ENCODE data around the gene SYP. TPM values are rescaled to one million over a fixed set of nuclear protein-coding genes. Genes with fewer than 3 reads are reported as not detected.
"Not testable (repeated sequence)": the region's sequence is repeated elsewhere in the genome, so short reads cannot be mapped to it uniquely, and the experiment has no call there.

Gene SYP
- total RNA-seq, 1 experiment from 2014 or later, result 0.44 TPM

DNA sequence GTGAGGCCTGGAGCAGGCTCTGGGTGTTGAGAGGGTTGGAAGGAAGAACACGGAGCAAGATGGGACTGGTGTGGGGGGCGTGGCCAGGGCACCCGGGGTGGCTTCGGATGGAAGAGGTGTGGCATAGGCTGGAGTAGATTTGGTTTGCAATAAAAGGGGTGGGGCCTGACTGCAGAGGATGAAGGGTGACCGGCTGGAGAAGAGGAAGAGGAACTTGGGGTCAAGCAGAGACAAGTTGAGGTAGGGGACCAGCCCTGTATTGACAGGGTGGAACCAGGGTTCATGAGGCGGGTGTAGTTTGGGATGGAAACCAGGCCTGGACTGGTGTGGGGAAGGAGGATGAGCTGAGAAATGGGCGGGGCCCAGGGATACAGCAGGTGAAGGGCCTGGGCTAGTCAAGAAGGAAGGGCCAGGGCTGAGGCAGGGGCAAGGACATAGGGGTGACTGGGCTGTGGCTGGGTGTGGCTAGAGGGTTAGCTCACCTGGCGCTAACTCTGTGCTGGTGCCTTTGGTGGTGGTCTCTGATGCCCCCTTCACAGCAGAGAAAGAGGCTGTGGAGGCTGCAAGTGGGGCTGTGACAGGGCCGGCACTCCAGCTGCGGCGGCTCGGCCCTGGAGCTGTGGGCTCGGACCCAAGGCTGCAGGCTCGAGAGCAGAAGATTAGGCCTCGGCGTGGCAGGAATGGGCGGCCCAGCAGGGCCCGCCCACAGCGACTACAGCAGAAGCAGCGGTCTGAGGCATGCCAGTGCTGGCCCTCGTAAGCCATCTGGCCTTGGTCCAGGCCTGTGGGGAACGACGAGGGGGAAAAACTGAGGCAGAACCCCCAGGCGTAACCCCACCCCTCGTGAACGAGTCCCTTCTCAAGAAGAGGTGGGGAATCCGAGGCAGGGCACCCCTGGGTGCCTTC is 23.3 kb downstream of the SYP start:
- H3K27ac ChIP-seq, result no peak overlapping the region
- H3K4me2 ChIP-seq, result no peak overlapping the region
- H3K27me3 ChIP-seq (ENCODE audit: insufficient read depth, low read depth), result no peaks in the 10 kb centered on the region
- H3K4me3 ChIP-seq, result no peak overlapping the region
- no peaks in the 10 kb centered on the region for H3F3A ChIP-seq (ENCODE audit: insufficient read depth, low read depth)
- H3K36me3 ChIP-seq (ENCODE audit: low read depth), result no peaks in the 10 kb centered on the region
- DNase-seq, result no peak
- no peaks in the 10 kb centered on the region for H4K20me1 ChIP-seq (ENCODE audit: insufficient read depth)
- H2AFZ ChIP-seq, result no peak overlapping the region
- ChIA-PET CTCF (no interaction called here), POLR2A (ENCODE audit: unreplicated experiment) (no interaction called here)
- intact Hi-C loops (cut with micrococcal nuclease; ENCODE audit: unreplicated experiment), result no loop called here
- H3K9me3 ChIP-seq (ENCODE audit: insufficient read depth, low read depth), result no peaks in the 10 kb centered on the region
- TF ChIP-seq CTCF (conservative IDR thresholded peaks at IDR 0.05), result no peak
- TF ChIP-seq EZH2 (IDR thresholded peaks at IDR 0.05; ENCODE audit: low read depth), result no peak
- H3K79me2 ChIP-seq (ENCODE audit: low read depth), result no peaks in the 10 kb centered on the region
- no peaks in the 10 kb centered on the region for H3K4me1 ChIP-seq (replicated peaks; ENCODE audit: insufficient read depth)
- H3K9me2 ChIP-seq (ENCODE audit: insufficient read depth), result no peaks in the 10 kb centered on the region
- BruUV-seq (replicated peaks), result no TSS peak

DNA sequence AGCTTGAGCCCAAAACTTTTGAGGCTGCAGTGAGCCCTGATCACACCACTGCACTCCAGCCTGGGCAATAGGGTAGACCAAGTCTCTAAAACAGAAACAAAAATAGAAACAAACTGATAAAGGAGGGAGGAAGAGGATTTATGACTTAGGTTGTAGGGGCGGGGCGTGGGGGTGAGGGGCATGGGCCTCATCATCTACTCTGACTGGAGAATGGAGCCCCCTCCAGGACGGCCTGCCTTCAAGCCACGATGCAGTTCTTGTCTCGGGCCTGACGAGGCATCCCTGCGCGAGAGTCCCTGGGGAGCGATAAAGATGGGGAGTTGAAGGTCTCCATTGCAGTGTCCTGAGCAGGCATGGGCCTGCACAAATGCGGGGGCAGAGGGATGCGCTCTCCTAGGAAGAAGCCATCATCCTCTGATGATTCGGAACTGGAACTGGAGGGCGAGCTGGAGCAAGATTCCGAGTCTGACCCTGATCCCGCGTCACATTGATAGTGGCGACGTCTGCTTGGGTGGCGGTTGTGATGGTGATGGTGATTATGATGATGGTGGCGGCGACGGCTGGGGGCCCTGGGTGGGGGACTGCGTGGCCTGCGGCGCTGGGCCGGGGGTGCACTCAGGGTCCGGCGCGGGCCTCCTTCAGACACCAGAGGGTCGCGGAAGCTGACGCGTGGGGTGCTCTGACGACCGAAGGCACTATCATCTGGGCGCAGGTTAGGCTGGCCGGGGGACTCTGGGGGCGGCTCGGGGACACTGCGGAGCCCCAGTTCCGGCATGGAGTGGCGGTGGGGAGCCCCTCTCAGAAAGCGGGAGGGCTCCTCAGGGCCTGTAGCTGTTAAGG is 24.3 kb downstream of the SYP start:
- Histone ChIP-seq H3K4me1 (replicated peaks; ENCODE audit: insufficient read depth) (no peaks in the 10 kb centered on the region), H3K79me2 (ENCODE audit: low read depth) (no peaks in the 10 kb centered on the region), H3K27ac (no peak overlapping the region), H3K4me2 (no peak overlapping the region), H3F3A (ENCODE audit: insufficient read depth, low read depth) (no peaks in the 10 kb centered on the region), H3K27me3 (ENCODE audit: insufficient read depth, low read depth) (no peaks in the 10 kb centered on the region), H2AFZ (no peak overlapping the region), H3K9me3 (ENCODE audit: insufficient read depth, low read depth) (no peaks in the 10 kb centered on the region), H3K9me2 (ENCODE audit: insufficient read depth) (no peaks in the 10 kb centered on the region), H4K20me1 (ENCODE audit: insufficient read depth) (no peaks in the 10 kb centered on the region), H3K36me3 (ENCODE audit: low read depth) (no peaks in the 10 kb centered on the region), H3K4me3 (no peak overlapping the region)
- POLR2A ChIA-PET (ENCODE audit: unreplicated experiment), result no interaction called here
- intact Hi-C loops (cut with micrococcal nuclease; ENCODE audit: unreplicated experiment), result no loop called here
- no TSS peak for BruUV-seq (replicated peaks)
- TF ChIP-seq EZH2 (IDR thresholded peaks at IDR 0.05; ENCODE audit: low read depth) (no peak), CTCF (conservative IDR thresholded peaks at IDR 0.05) (no peak)
- no peak for DNase-seq
- CTCF ChIA-PET, result no interaction called here

DNA sequence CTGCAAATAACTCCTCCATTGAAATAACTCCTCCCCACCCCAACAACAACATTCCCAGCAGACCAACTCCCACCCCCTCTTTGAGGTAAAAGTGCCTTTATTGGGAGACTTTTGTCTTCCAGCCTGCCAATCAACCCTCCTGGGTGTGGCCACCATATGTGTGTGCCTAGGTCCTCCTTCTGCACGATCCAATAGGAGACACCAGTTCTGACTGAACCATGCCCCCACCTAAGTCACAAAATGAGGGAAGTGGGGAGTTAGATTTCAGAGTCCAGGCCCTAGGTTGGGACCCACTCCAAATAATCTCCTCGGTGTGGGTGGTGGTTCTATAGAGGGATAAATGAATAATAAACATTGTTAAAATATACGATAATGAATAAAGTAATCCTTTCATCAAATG is 25.3 kb downstream of the SYP start:
- DNase-seq, result no peak
- TF ChIP-seq CTCF (conservative IDR thresholded peaks at IDR 0.05) (no peak), EZH2 (IDR thresholded peaks at IDR 0.05; ENCODE audit: low read depth) (no peak)
- H3K9me2 ChIP-seq (ENCODE audit: insufficient read depth), result no peaks in the 10 kb centered on the region
- H3K4me3 ChIP-seq, result no peak overlapping the region
- no peaks in the 10 kb centered on the region for H3K4me1 ChIP-seq (replicated peaks; ENCODE audit: insufficient read depth)
- no peaks in the 10 kb centered on the region for H4K20me1 ChIP-seq (ENCODE audit: insufficient read depth)
- H3K36me3 ChIP-seq (ENCODE audit: low read depth), result no peaks in the 10 kb centered on the region
- H3K27ac ChIP-seq, result no peak overlapping the region
- H3K4me2 ChIP-seq, result no peak overlapping the region
- H3F3A ChIP-seq (ENCODE audit: insufficient read depth, low read depth), result no peaks in the 10 kb centered on the region
- no peaks in the 10 kb centered on the region for H3K27me3 ChIP-seq (ENCODE audit: insufficient read depth, low read depth)
- ChIA-PET CTCF (no interaction called here), POLR2A (ENCODE audit: unreplicated experiment) (no interaction called here)
- no peaks in the 10 kb centered on the region for H3K79me2 ChIP-seq (ENCODE audit: low read depth)
- BruUV-seq (replicated peaks), result no TSS peak
- H2AFZ ChIP-seq, result no peak overlapping the region
- H3K9me3 ChIP-seq (ENCODE audit: insufficient read depth, low read depth), result no peaks in the 10 kb centered on the region
- intact Hi-C loops (cut with micrococcal nuclease; ENCODE audit: unreplicated experiment), result loop anchor here (5.0 kb wide), 1 partner anchor 52 kb away; the partner anchor contains the start of gene GPKOW

GRCh38 chrX:49173544-49173943 is 26.4 kb downstream of the SYP start:
- BruUV-seq (replicated peaks); H3K9me2 ChIP-seq (ENCODE audit: insufficient read depth); H3K9me3 ChIP-seq (ENCODE audit: insufficient read depth, low read depth); H3K36me3 ChIP-seq (ENCODE audit: low read depth); H3K4me1 ChIP-seq (replicated peaks; ENCODE audit: insufficient read depth); CTCF ChIA-PET; POLR2A ChIA-PET (ENCODE audit: unreplicated experiment); H2AFZ ChIP-seq; DNase-seq; H3K79me2 ChIP-seq (ENCODE audit: low read depth); H3K27me3 ChIP-seq (ENCODE audit: insufficient read depth, low read depth); H3F3A ChIP-seq (ENCODE audit: insufficient read depth, low read depth); H4K20me1 ChIP-seq (ENCODE audit: insufficient read depth); H3K27ac ChIP-seq: not testable (repeated sequence)
- peak overlapping the region; percentile 64 for H3K4me2 ChIP-seq
- intact Hi-C loops (cut with micrococcal nuclease; ENCODE audit: unreplicated experiment), result loop anchor here (5.0 kb wide), 1 partner anchor 51 kb away; the partner anchor contains the start of gene GPKOW
- H3K4me3 ChIP-seq, result peak overlapping the region; percentile 56; the same call in 1 of the 2 replicates
